B cell (primary cell): Measurements from ENCODE around the gene PCLO.

Experiments used
- CTCF ChIP-seq: fragments of 200-600 bp; IDR thresholded peaks from one replicate; pipeline ENCODE4 v1.8.0; 2022; ENCODE audit warnings: antibody characterized with exemption, mild to moderate bottlenecking
- EZH2 ChIP-seq: IDR thresholded peaks from 2 replicates; pipeline ENCODE4 v1.6.1; 2012; ENCODE audit warnings: borderline replicate concordance, low read depth, mild to moderate bottlenecking, moderate library complexity, low read length; ENCODE audit not compliant: insufficient read depth, poor library complexity, severe bottlenecking

DNA sequence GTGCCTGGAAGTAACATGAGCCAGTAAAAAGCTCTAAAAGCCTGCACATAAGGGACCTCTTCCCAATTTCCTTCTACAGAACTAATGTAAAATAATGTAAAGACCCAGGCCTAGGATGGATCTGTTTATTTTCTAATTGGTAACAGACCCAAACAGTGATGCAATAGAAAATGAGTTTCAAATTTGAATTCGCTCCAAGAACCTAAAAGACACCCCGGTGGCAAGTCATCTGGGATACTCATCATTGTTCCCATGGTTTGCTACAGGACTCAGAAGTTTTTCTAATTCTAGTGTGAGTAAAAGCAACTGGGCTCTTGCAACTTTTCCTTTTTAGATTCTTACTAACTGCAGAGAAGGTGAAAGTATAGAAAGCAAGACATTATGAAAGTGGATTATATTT is 447.8 kb downstream of the PCLO start:
- no peak for TF ChIP-seq CTCF
- no peak for TF ChIP-seq EZH2
